Astrocyte (in vitro differentiated cells and primary cell): ENCODE results near the gene CAVIN1.

ENCODE experiments used
- CTCF ChIP-seq: IDR thresholded peaks from 2 replicates; pipeline ENCODE4 v1.5.1; 2011; ENCODE audit warnings: low read depth, mild to moderate bottlenecking, inconsistent platforms, low read length, moderate library complexity; ENCODE audit not compliant: insufficient read depth
- EZH2 ChIP-seq: IDR thresholded peaks from 2 replicates; pipeline ENCODE4 v1.6.1; 2012; ENCODE audit warnings: mild to moderate bottlenecking, low read length, inconsistent platforms; ENCODE audit not compliant: insufficient read depth

GRCh38 chr17:42372142-42372541 lies 50.9 kb downstream of the CAVIN1 start:
- TF ChIP-seq CTCF (no peak), EZH2 (no peak)
